Left lung (tissue), 10 donors: ENCODE measurements around the gene MGST3. TPM values are rescaled to one million over a fixed set of nuclear protein-coding genes. Genes with fewer than 3 reads are reported as not detected.

Experiments
- ATAC-seq: fragments of 200-7000 bp; cut with Tn5 transposase; one replicate; pipeline ENCODE4 v1.9.1; 2020; ENCODE audit warnings: moderate library complexity
- DNase-seq, 4 donors: peaks; one replicate each; pipeline ENCODE4 v3.0.0-alpha.2; 2013 to 2020
- H3K27ac ChIP-seq, 2 donors: fragments of 200-600 bp; sonication (generic) in 1 of 2; one replicate each; pipeline versions ENCODE4 v1.5.0 to v1.8.0; 2020 to 2021
- H3K27me3 ChIP-seq, 2 donors: fragments of 200-600 bp; sonication (generic) in 1 of 2; one replicate each; pipeline versions ENCODE4 v1.5.0 to v1.8.0; 2020 to 2021
- H3K36me3 ChIP-seq, 2 donors: fragments of 200-600 bp; sonication (generic) in 1 of 2; one replicate each; pipeline versions ENCODE4 v1.5.0 to v1.8.0; 2020 to 2021
- H3K4me1 ChIP-seq, 2 donors: fragments of 200-600 bp; one replicate each; pipeline ENCODE4 v1.8.0; 2021
- H3K4me3 ChIP-seq, 2 donors: fragments of 200-600 bp; sonication (generic) in 1 of 2; one replicate each; pipeline versions ENCODE4 v1.5.0 to v1.8.0; 2020 to 2021; ENCODE audit warnings: mild to moderate bottlenecking in 1 of 2
- H3K9me3 ChIP-seq, 2 donors: fragments of 200-600 bp; sonication (generic) in 1 of 2; one replicate each; pipeline versions ENCODE4 v1.5.0 to v1.8.0; 2020 to 2021
- intact Hi-C, 2 donors: fragments of 100-400 bp; cut with DNase I; formaldehyde crosslinking; loops; one replicate each; pipeline versions ENCODE4 v1.11.2 to v1.14.2; 2022
- polyA plus RNA-seq, 6 donors: library from polyadenylated mRNA; unstranded; fragments of 120-200 nt; gene quantifications; one replicate each; pipeline ENCODE4 v1.2.1, GENCODE V29; 2013; ENCODE audit not compliant: insufficient read length in 6 of 6
- total RNA-seq, 2 donors: library from RNA; stranded (reverse); fragmentation: NEBNext Ultra II Directional; extraction: Animal tissue kit (Norgen Biotek cat#: 25700); gene quantifications; one replicate each; pipeline ENCODE4 v1.2.1, GENCODE V29; 2021
- TF ChIP-seq, protein P1 (sequence below), 2 donors: fragments of 200-600 bp; sonication (generic) in 1 of 2; IDR thresholded peaks; one replicate each; pipeline versions ENCODE4 v1.5.0 to v1.8.0; 2021; ENCODE audit warnings: antibody characterized with exemption in 2 of 2
- donor health status: DM: no; HTN: yes; CAD: no.
- donor health status: DM: no; HTN: no; CAD: no.

The MGST3 gene
- total and polyA plus RNA-seq, 8 donors, result 137 to 217 (median 181) TPM

DNA sequence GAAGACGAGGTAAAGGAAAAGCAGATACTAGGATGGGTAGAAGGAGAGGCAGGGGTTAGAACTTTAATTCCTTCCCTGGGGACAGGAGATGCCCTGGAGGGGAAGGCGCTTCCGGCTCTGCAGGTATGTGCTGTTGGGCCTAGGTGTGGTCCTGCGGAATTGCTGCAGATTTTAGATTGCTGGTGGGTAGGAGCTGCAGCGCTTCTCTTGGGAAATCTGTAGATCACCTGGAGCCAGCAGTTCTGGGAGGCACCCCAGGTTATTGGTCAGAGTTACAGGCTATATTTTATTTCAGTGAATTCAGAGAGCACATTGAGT, 1.1 kb downstream of the MGST3 start:
- TF ChIP-seq, protein P1, sequence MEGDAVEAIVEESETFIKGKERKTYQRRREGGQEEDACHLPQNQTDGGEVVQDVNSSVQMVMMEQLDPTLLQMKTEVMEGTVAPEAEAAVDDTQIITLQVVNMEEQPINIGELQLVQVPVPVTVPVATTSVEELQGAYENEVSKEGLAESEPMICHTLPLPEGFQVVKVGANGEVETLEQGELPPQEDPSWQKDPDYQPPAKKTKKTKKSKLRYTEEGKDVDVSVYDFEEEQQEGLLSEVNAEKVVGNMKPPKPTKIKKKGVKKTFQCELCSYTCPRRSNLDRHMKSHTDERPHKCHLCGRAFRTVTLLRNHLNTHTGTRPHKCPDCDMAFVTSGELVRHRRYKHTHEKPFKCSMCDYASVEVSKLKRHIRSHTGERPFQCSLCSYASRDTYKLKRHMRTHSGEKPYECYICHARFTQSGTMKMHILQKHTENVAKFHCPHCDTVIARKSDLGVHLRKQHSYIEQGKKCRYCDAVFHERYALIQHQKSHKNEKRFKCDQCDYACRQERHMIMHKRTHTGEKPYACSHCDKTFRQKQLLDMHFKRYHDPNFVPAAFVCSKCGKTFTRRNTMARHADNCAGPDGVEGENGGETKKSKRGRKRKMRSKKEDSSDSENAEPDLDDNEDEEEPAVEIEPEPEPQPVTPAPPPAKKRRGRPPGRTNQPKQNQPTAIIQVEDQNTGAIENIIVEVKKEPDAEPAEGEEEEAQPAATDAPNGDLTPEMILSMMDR (IDR thresholded peaks at IDR 0.05), result no peak
- DNase-seq (no peak), ATAC-seq (peak; percentile 5)
- H3K27ac ChIP-seq, result peak overlapping the region; percentile 90 to 94
- no peaks in the 10 kb centered on the region for H3K27me3 ChIP-seq
- H3K4me1 ChIP-seq, result peaks cover 33 to 59% of the 10 kb centered on the region in 2 donors
- intact Hi-C loops, result no loop called here
- peak overlapping the region; percentile 66 to 83 for H3K4me3 ChIP-seq
- H3K9me3 ChIP-seq, result no peaks in the 10 kb centered on the region
- H3K36me3 ChIP-seq, result peaks cover 0 to 5% of the 10 kb centered on the region in 2 donors

DNA sequence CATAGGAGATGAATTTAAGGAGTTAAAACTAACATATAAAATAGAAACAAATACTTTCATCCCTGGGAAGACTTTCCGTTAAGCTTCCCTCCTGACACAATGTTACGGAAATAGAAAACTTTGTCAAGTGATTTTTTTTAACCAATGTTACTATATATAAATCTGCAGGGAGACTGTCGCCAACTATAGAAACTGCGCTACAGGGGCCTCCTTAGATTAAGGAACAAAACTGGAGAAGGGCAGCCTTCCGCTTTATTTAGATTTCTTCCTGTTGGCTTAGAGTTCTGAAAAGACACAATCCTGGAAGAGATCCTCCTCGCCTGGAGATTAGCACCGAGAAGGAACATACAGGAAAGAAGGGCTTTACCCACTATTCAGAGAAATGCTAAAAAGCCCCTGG, 1.5 kb downstream of the MGST3 start:
- intact Hi-C loops, result no loop called here
- Histone ChIP-seq H3K27ac (peak overlapping the region; percentile 90 to 94), H3K4me3 (peak overlapping the region; percentile 66 to 83), H3K36me3 (peaks cover 0 to 5% of the 10 kb centered on the region in 2 donors), H3K4me1 (peaks cover 36 to 63% of the 10 kb centered on the region in 2 donors), H3K27me3 (no peaks in the 10 kb centered on the region), H3K9me3 (no peaks in the 10 kb centered on the region)
- DNase-seq (no peak), ATAC-seq (no peak)
- TF ChIP-seq, protein P1 (IDR thresholded peaks at IDR 0.05), result no peak

DNA sequence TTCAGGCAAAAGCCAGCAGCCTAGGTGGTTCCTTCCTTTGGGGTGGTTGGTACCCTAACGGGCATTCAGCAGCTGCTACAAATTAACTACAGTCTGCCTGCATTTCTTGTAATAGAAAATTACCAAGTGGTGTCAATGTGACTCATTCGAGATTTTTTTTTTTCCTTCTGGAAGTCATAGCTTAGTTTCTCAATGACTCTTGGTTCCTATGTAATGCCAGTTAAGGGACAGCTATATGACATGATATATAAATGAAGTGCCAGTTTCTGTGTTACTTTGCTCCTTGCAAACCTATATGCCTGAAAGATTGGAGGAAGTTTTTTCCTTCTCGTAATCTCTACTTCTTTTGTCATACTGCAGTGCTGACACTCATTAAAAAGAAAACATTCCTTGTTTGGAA, 2.6 kb downstream of the MGST3 start:
- TF ChIP-seq, protein P1 (IDR thresholded peaks at IDR 0.05), result no peak
- DNase-seq (no peak), ATAC-seq (no peak)
- Histone ChIP-seq H3K4me3 (peak overlapping the region in 1 of 2 donors; percentile 83), H3K27me3 (no peaks in the 10 kb centered on the region), H3K4me1 (peaks cover 40 to 74% of the 10 kb centered on the region in 2 donors), H3K27ac (peak overlapping the region in 1 of 2 donors; percentile 37), H3K9me3 (no peaks in the 10 kb centered on the region), H3K36me3 (peaks cover 0 to 5% of the 10 kb centered on the region in 2 donors)
- intact Hi-C loops, result no loop called here

DNA sequence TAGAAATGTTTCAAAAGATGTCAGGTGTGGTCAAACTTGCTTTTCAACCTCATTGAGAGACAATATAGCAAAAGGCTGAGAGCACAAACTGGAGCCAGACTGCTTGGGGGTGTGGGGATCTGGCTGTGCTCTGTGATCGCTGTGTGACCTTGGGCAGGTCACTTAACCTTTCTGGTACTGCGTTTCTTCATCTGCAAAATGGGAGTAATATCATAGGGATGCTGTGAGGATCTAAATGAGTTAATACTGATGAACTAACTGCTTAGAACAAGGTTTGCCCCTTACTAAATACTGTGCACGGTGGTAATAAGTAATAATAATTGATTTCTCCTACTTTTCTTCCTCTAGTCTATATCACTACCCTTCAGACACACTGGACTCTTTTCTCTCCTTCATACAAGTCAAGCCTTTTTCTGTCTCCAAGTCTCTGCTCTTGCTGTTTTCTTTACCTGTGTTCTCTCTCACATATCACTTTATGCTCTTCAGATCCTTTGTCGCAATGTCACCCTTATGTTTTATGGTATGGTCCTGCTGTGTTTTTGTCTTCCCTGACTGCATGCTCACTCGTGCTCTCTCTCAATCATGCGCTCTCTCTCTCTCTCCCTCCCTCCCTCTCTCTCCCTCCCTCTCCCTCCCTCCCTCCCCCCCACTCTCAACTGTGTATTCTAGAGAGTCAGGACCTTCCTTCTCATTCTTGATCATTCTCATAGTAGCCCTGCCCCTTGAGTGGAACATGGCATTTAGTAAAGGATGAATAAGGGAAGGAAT, 3.3 kb downstream of the MGST3 start:
- no peaks in the 10 kb centered on the region for H3K27me3 ChIP-seq
- H3K27ac ChIP-seq, result peak overlapping the region in 1 of 2 donors; percentile 37
- peaks cover 40 to 77% of the 10 kb centered on the region in 2 donors for H3K4me1 ChIP-seq
- TF ChIP-seq, protein P1 (IDR thresholded peaks at IDR 0.05), result no peak
- H3K4me3 ChIP-seq, result peak overlapping the region in 1 of 2 donors; percentile 83
- ATAC-seq (no peak), DNase-seq (no peak)
- intact Hi-C loops, result no loop called here
- peaks cover 0 to 5% of the 10 kb centered on the region in 2 donors for H3K36me3 ChIP-seq
- H3K9me3 ChIP-seq, result no peaks in the 10 kb centered on the region

DNA sequence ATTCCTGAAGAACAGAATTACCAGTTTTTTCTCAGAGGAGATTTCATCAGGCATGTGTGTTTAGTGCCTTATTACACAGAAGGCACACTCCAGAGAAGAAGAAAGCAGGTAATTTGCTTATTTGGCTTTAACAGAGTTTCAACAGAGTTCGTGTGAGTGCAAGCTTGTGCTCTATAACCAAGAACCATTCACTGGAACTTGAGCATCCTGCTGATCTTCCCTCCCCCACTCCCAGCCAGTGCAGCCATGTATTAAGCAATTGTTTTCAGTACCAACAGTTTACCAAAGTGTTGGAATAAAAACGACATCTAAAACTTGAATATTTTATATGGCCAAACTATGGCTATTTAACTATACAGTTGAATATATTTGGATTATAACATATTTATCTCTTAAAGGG, 4.3 kb downstream of the MGST3 start:
- Histone ChIP-seq H3K36me3 (peaks cover 0 to 13% of the 10 kb centered on the region in 2 donors), H3K4me3 (no peak overlapping the region), H3K27ac (no peak overlapping the region), H3K4me1 (peaks cover 40 to 78% of the 10 kb centered on the region in 2 donors), H3K9me3 (no peaks in the 10 kb centered on the region), H3K27me3 (no peaks in the 10 kb centered on the region)
- ATAC-seq (no peak), DNase-seq (no peak)
- TF ChIP-seq, protein P1 (IDR thresholded peaks at IDR 0.05), result no peak
- intact Hi-C loops, result no loop called here
